ENCODE measurements around the gene MTCL1. TPM values are rescaled to one million over a fixed set of nuclear protein-coding genes. Genes with fewer than 3 reads are reported as not detected.

The MTCL1 gene
- total and polyA plus RNA-seq, 10 of the 15 experiments (the other 5 are each of a cell fraction or from before 2014, with no cell fraction given), result 0.03 to 0.36 (median 0.13) TPM; not detected in 4

DNA sequence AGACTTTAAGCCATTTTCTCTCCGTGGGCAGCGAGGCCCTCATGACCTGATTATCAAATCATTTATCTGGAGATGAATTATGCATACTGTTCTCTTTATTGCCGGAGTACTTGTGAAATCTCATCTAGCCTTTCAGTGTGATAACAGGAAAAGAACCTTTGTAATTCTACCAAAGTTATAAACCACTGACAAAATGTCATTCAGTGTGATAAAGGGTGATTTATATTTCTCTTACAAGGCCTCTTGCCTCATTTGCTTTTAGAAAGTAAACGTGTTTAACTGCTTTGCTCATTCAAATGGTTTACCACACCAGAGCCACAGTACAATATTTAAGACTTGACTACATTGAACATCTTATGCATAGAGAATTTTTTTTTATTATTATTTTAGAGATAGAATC is 13.8 kb downstream of the MTCL1 start:
- intact Hi-C loops (cut with micrococcal nuclease; ENCODE audit: unreplicated experiment) (no loop called here), in situ Hi-C loops (cut with MboI) (no loop called here)
- Histone ChIP-seq H3K9ac (ENCODE audit: control insufficient read depth, insufficient read depth, low read length) (no peak overlapping the region), H3K4me1 (ENCODE audit: control insufficient read depth, insufficient read depth, low read length) (no peaks in the 10 kb centered on the region), H3K9me3 (replicated peaks; ENCODE audit: control insufficient read depth, insufficient read depth, low read length) (no peaks in the 10 kb centered on the region), H3K4me3 (no peak overlapping the region), H2AFZ (ENCODE audit: control insufficient read depth, low read depth, low read length) (no peak overlapping the region), H4K20me1 (ENCODE audit: control insufficient read depth, insufficient read depth) (no peaks in the 10 kb centered on the region), H3K36me3 (ENCODE audit: control insufficient read depth in 2 of 2, insufficient read depth in 2 of 2, low read length in 1 of 2) (no peaks in the 10 kb centered on the region), H3K4me2 (ENCODE audit: control insufficient read depth, insufficient read depth) (no peak overlapping the region), H3K27me3 (replicated peaks in 1 of 2; ENCODE audit: control insufficient read depth in 2 of 2, insufficient read depth in 2 of 2, low read length in 1 of 2) (no peaks in the 10 kb centered on the region), H3K79me2 (ENCODE audit: control insufficient read depth, insufficient read depth, low read length) (no peaks in the 10 kb centered on the region), H3K27ac (ENCODE audit: control insufficient read depth, insufficient read depth) (no peak overlapping the region)
- DNase-seq (ENCODE audit: low read depth, low spot score) (no peak), FAIRE-seq (no peak), ATAC-seq (no peak)
- CTCF ChIA-PET, result no interaction called here
- TF ChIP-seq ZZZ3 (IDR thresholded peaks at IDR 0.05; ENCODE audit: control insufficient read depth, insufficient read length, low read depth) (no peak), ATF7 (IDR thresholded peaks at IDR 0.05; ENCODE audit: low read depth) (no peak), FOXK2 (IDR thresholded peaks at IDR 0.05) (no peak), BMI1 (IDR thresholded peaks at IDR 0.05; ENCODE audit: borderline replicate concordance) (no peak), USF2 (IDR thresholded peaks at IDR 0.05; ENCODE audit: borderline replicate concordance, low read depth, low read length) (no peak), RUNX3 (IDR thresholded peaks at IDR 0.05; ENCODE audit: low read length) (no peak)
- TF ChIP-seq, protein P1, sequence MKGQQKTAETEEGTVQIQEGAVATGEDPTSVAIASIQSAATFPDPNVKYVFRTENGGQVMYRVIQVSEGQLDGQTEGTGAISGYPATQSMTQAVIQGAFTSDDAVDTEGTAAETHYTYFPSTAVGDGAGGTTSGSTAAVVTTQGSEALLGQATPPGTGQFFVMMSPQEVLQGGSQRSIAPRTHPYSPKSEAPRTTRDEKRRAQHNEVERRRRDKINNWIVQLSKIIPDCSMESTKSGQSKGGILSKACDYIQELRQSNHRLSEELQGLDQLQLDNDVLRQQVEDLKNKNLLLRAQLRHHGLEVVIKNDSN (IDR thresholded peaks at IDR 0.05; ENCODE audit: borderline replicate concordance, extremely low read length, insufficient read depth, low read depth, low read length), result no peak
- no TSS peak for BruUV-seq (replicated peaks)
- SMC1A ChIA-PET (ENCODE audit: uncharacterized antibody, unreplicated experiment), result no interaction called here
- POLR2A ChIA-PET, result no interaction called here
- WGBS (ENCODE audit: insufficient coverage, insufficient replicate concordance, low lambda C conversion rate, missing lambda C conversion rate), result 20% methylated on average over 4 of the region's 4 CpGs
- RAD21 ChIA-PET (ENCODE audit: unreplicated experiment), result no interaction called here

All from GM12878 (cell line).